ENCODE results near the gene SLC7A7. TPM values are rescaled to one million over a fixed set of nuclear protein-coding genes. Genes with fewer than 3 reads are reported as not detected.

The SLC7A7 gene
- total RNA-seq, 4 donors from 2014 or later = 1.00 to 67.0 (median 33.6) TPM

DNA sequence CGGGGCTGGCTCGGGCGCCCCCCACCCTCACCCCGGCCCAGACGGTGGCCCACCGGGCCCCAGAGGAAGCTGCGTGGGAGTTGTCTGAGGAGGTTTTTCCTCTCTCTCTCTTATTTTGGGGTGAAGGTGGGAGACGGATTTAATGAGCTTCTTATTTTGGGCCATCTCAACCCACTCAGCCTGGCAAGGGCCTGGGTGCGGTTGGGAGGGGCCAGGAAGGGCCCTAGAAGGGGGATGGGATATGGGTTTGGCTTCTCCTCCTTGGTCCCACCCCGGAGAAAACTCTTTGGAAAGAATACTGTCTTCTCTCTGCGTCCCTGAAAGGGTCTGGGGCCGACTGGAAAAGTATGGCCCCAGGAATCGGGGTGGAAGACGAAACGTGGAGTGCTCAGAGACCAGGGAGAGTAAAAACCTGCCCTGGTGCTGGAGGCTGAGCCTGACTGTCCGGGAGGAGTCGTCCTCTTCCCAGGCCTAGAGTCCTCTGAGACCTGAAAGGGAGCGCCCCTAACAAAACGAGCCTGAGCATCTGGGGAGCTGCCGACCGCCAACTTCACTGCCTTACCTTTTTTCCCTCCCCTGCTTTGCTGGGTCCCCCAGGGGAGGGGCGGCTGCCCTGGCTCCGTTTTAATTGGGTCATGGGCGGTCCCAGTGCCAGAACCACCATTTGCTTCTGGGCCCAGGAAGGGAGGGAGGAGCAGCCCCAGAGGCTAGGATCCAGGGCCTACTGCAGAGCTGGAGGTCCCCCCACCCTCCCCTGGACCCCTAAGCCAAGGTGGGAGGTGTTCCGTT is 22.7 kb upstream of the SLC7A7 start:
- no peaks in the 10 kb centered on the region for H3K27me3 ChIP-seq
- intact Hi-C loops (cut with DNase I; ENCODE audit: low total_unique reads) (loop anchor here (2.0 kb wide), 1 partner anchor 15 kb away; no protein-coding TSS in a partner anchor), in situ Hi-C loops (cut with MboI; ENCODE audit: low pct_ligation_motif_present in 1 of 4, low pct_unique_long_range_greater_than_20kb in 1 of 4, low sequenced_read_pairs in 3 of 4) (loop anchor here in 1 of 4 donors (25.0 kb wide), 1 partner anchor 251 kb away; the partner anchor contains the start of genes ABHD4 and DAD1)
- peak; percentile 55 for DNase-seq
- H3K9me3 ChIP-seq = no peaks in the 10 kb centered on the region
- no peak for TF ChIP-seq CTCF (IDR thresholded peaks at IDR 0.05)
- no peak for TF ChIP-seq EP300 (IDR thresholded peaks at IDR 0.05; ENCODE audit: low read depth)
- peak in 2 of 3 donors; percentile 16 to 30 for TF ChIP-seq POLR2AphosphoS5 (IDR thresholded peaks at IDR 0.05)
- TF ChIP-seq POLR2A (IDR thresholded peaks at IDR 0.05) = peak; percentile 13
- peak overlapping the region; percentile 94 to 98 (median 96) for H3K27ac ChIP-seq
- peak overlapping the region; percentile 80 to 98 (median 90) for H3K4me3 ChIP-seq
- peaks cover 0 to 17% (median 5%) of the 10 kb centered on the region in 4 donors for H3K36me3 ChIP-seq
- 7 to 28% methylated on average over 8 to 25 of the region's 25 CpGs for WGBS, 2 donors (ENCODE audit: low coverage in 1 of 2)
- peaks cover 10 to 42% (median 24%) of the 10 kb centered on the region in 4 donors for H3K4me1 ChIP-seq

DNA sequence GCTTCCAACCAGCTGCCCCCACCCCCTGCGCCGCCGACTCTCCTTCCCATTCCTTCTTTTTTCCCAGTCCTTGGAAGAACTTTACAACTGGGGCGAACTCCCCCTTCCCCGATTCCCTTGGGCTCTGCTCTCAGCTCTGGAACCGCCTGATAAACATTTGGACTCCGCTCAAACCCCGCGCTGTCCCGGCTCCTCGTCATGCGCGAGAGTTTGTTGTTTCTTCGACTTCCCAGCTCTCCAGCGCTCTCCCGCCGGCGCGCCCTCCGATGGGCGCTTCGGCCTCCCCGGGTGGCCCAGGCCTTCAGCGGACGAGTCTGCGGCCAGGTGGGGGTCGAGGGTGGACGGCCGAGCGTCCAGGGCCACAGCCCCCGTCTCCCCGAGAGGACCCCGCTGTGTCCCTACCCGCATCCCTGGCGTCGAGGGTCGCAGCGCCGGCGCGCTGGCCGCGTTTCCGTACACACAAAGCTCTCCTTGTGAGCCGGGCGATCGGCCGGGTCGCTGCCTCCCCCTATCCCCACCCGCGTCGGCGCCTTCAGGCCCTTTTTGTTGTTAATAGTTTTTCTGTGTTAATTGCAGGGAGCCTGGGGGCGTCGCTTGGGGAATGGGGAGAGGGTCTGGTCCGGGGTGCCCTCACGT is 22.0 kb upstream of the SLC7A7 start:
- H3K36me3 ChIP-seq = peaks cover 0 to 10% (median 5%) of the 10 kb centered on the region in 4 donors
- H3K4me3 ChIP-seq = peak overlapping the region; percentile 80 to 98 (median 90)
- intact Hi-C loops (cut with DNase I; ENCODE audit: low total_unique reads) = loop anchor here (2.0 kb wide), 1 partner anchor 16 kb away; no protein-coding TSS in a partner anchor
- peak; percentile 58 for DNase-seq
- H3K9me3 ChIP-seq = no peaks in the 10 kb centered on the region
- in situ Hi-C loops (cut with MboI; ENCODE audit: low pct_ligation_motif_present in 1 of 4, low pct_unique_long_range_greater_than_20kb in 1 of 4, low sequenced_read_pairs in 3 of 4) = loop anchor here in 1 of 4 donors (25.0 kb wide), 1 partner anchor 250 kb away; the partner anchor contains the start of genes ABHD4 and DAD1
- peaks cover 10 to 42% (median 24%) of the 10 kb centered on the region in 4 donors for H3K4me1 ChIP-seq
- TF ChIP-seq POLR2A (IDR thresholded peaks at IDR 0.05) = peak; percentile 45
- no peak for TF ChIP-seq CTCF (IDR thresholded peaks at IDR 0.05)
- no peaks in the 10 kb centered on the region for H3K27me3 ChIP-seq
- 7 to 15% methylated on average over 8 to 51 of the region's 57 CpGs for WGBS, 2 donors (ENCODE audit: low coverage in 1 of 2)
- H3K27ac ChIP-seq = peak overlapping the region; percentile 94 to 98 (median 96)

DNA sequence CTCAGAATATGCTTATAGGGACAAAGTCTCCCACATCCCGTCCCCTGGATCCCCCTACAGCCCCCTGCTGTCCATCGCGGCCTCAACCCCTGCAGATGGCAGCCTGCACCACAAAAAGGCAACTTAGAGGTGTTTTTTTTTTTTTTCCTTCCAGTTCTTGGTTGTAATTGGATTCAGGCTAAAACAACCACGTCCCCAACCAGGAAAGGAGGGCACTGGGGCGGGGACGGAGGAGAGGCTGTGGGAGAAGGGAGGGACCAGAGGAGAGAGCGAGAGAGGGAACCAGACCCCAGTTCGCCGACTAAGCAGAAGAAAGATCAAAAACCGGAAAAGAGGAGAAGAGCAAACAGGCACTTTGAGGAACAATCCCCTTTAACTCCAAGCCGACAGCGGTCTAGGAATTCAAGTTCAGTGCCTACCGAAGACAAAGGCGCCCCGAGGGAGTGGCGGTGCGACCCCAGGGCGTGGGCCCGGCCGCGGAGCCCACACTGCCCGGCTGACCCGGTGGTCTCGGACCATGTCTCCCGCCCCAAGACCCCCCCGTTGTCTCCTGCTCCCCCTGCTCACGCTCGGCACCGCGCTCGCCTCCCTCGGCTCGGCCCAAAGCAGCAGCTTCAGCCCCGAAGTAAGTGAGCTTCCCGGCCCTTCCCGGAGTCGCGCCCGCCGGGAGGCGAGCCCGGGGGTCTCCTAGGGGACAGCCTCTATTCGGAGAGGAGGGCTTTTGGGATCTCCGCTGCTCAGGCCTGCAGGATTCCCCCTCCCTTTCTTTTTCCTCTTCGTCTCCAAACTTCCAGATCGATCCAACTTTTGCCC is 21.3 kb upstream of the SLC7A7 start, which contains the start of gene MMP14:
Gene MMP14 (plus strand): TSS at position 285 of the 813 bp plus-strand sequence. CDS start 233 bp downstream, at position 518.
- peak within 1 kb of the TSS; percentile 94 to 98 (median 96) for H3K27ac ChIP-seq
- in situ Hi-C loops (cut with MboI; ENCODE audit: low pct_ligation_motif_present in 1 of 4, low pct_unique_long_range_greater_than_20kb in 1 of 4, low sequenced_read_pairs in 3 of 4) = loop anchor here in 1 of 4 donors (25.0 kb wide), 1 partner anchor 249 kb away; the partner anchor contains the start of genes ABHD4 and DAD1
- H3K27me3 ChIP-seq = no peaks in the 10 kb centered on the region
- peaks cover 10 to 42% (median 24%) of the 10 kb centered on the region in 4 donors for H3K4me1 ChIP-seq
- intact Hi-C loops (cut with DNase I; ENCODE audit: low total_unique reads) = loop anchor here (2.0 kb wide), 1 partner anchor 16 kb away; no protein-coding TSS in a partner anchor
- H3K9me3 ChIP-seq = no peaks in the 10 kb centered on the region
- H3K4me3 ChIP-seq = peak within 1 kb of the TSS; percentile 80 to 98 (median 90)
- H3K36me3 ChIP-seq = peaks cover 0 to 5% (median 2%) of the 10 kb centered on the region in 4 donors
- TF ChIP-seq POLR2A (IDR thresholded peaks at IDR 0.05) (peak; percentile 64), EP300 (IDR thresholded peaks at IDR 0.05; ENCODE audit: low read depth) (no peak), CTCF (IDR thresholded peaks at IDR 0.05) (peak in 4 of 5 experiments; percentile 25 to 30 (median 28)), POLR2AphosphoS5 (IDR thresholded peaks at IDR 0.05) (peak; percentile 68 to 85 (median 83))
- 5 to 10% methylated on average over 5 to 46 of the region's 46 CpGs for WGBS, 2 donors (ENCODE audit: low coverage in 1 of 2)
- DNase-seq = peak; percentile 79
